Prostate gland (tissue), 2 donors: Measurements from ENCODE around the gene AKT1S1.

ENCODE experiments used
- POLR2A ChIP-seq: fragments of 450-650 bp; IDR thresholded peaks from one replicate; pipeline ENCODE4 v1.6.1; 2016; ENCODE audit warnings: antibody characterized with exemption, mild to moderate bottlenecking
- POLR2AphosphoS5 ChIP-seq: sonication (generic); formaldehyde crosslinking; IDR thresholded peaks from one replicate; pipeline ENCODE4 v1.6.1; 2017; ENCODE audit warnings: antibody characterized with exemption
- TF ChIP-seq, protein P1 (sequence below), 4 experiments: fragments of 200-600 bp in 2 of 4; fragments of 450-650 bp in 2 of 4; sonication (generic) in 2 of 4; IDR thresholded peaks; 1 replicate in 3 of 4; 2 replicates in 1 of 4; pipeline ENCODE4 v1.5.1; 2016 to 2019; ENCODE audit warnings: antibody characterized with exemption in 4 of 4, mild to moderate bottlenecking in 2 of 4, moderate library complexity in 2 of 4

- TF ChIP-seq POLR2A (no peak), POLR2AphosphoS5 (no peak)
- TF ChIP-seq, protein P1, sequence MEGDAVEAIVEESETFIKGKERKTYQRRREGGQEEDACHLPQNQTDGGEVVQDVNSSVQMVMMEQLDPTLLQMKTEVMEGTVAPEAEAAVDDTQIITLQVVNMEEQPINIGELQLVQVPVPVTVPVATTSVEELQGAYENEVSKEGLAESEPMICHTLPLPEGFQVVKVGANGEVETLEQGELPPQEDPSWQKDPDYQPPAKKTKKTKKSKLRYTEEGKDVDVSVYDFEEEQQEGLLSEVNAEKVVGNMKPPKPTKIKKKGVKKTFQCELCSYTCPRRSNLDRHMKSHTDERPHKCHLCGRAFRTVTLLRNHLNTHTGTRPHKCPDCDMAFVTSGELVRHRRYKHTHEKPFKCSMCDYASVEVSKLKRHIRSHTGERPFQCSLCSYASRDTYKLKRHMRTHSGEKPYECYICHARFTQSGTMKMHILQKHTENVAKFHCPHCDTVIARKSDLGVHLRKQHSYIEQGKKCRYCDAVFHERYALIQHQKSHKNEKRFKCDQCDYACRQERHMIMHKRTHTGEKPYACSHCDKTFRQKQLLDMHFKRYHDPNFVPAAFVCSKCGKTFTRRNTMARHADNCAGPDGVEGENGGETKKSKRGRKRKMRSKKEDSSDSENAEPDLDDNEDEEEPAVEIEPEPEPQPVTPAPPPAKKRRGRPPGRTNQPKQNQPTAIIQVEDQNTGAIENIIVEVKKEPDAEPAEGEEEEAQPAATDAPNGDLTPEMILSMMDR (IDR thresholded peaks at IDR 0.05) = no peak
Observed at GRCh38 chr19:49882643-49883042, 5.5 kb upstream of the AKT1S1 start.
